Esophagus squamous epithelium (tissue), 4 donors: ENCODE measurements around the gene PPP1R9A.

Experiments used
- POLR2A ChIP-seq, 4 donors: fragments of 450-650 bp; IDR thresholded peaks; one replicate each; pipeline ENCODE4 v1.6.1; 2017; ENCODE audit warnings: antibody characterized with exemption in 4 of 4, mild to moderate bottlenecking in 4 of 4, moderate library complexity in 3 of 4
- TF ChIP-seq, protein P1 (sequence below), 6 experiments: fragments of 450-650 bp in 4 of 6; fragments of 200-600 bp in 2 of 6; sonication (generic) in 2 of 6; IDR thresholded peaks; one replicate each; pipeline ENCODE4 v1.5.1; 2016 to 2019; ENCODE audit warnings: antibody characterized with exemption in 6 of 6, mild to moderate bottlenecking in 4 of 6, moderate library complexity in 4 of 6

DNA sequence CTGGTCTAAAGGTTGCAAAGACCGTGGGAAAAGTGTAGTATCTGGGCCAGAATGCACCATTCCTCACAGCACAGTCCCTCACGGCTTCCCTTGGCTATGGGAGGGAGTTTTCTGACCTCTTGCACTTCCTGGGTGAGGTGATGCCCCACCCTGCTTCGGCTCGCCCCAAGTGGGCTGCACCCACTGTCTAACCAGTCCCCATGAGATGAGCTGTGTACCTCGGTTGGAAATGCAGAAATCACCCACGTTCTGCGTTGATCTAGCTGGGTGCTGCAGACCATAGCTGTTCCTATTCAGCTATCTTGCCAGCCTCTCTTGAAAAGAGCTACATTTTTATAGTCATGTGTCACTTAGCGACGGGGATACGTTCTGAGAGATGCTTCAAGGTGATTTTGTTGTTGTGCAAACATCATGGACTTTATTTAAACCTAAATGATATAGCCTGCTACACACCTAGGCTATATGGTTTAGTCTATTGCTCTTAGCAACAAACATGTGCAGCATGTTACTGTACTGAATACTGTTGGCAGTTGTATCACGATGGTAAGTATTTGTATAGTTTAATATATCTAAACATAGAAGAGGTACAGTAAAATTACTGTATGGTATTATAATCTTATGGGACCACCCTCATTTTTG, 120.0 kb downstream of the PPP1R9A start:
- TF ChIP-seq, protein P1, sequence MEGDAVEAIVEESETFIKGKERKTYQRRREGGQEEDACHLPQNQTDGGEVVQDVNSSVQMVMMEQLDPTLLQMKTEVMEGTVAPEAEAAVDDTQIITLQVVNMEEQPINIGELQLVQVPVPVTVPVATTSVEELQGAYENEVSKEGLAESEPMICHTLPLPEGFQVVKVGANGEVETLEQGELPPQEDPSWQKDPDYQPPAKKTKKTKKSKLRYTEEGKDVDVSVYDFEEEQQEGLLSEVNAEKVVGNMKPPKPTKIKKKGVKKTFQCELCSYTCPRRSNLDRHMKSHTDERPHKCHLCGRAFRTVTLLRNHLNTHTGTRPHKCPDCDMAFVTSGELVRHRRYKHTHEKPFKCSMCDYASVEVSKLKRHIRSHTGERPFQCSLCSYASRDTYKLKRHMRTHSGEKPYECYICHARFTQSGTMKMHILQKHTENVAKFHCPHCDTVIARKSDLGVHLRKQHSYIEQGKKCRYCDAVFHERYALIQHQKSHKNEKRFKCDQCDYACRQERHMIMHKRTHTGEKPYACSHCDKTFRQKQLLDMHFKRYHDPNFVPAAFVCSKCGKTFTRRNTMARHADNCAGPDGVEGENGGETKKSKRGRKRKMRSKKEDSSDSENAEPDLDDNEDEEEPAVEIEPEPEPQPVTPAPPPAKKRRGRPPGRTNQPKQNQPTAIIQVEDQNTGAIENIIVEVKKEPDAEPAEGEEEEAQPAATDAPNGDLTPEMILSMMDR (IDR thresholded peaks at IDR 0.05), result no peak
- TF ChIP-seq POLR2A (IDR thresholded peaks at IDR 0.05), result no peak
